Measurements from ENCODE around the gene TEX11. TPM values are rescaled to one million over a fixed set of nuclear protein-coding genes. Genes with fewer than 3 reads are reported as not detected.

The TEX11 gene
- total RNA-seq, 2 experiments from 2014 or later, result not detected

GRCh38 chrX:70505451-70505841, 403.1 kb downstream of the TEX11 start:
- no peak for TF ChIP-seq CTCF (conservative IDR thresholded peaks at IDR 0.05; ENCODE audit: low read length)
- no peak for TF ChIP-seq EZH2phosphoT487 (IDR thresholded peaks at IDR 0.05; ENCODE audit: borderline replicate concordance, low read depth, low read length)
- no peaks in the 10 kb centered on the region for H3K79me2 ChIP-seq (ENCODE audit: insufficient read depth, low read depth, low read length)
- H3K27ac ChIP-seq (ENCODE audit: low read depth, low read length, poor library complexity, severe bottlenecking), result no peak overlapping the region
- BruUV-seq (replicated peaks), result no TSS peak
- no peak for DNase-seq (ENCODE audit: low spot score)
- no peaks in the 10 kb centered on the region for H3K4me1 ChIP-seq (ENCODE audit: insufficient read depth, low read length, poor library complexity, severe bottlenecking)
- ChIA-PET CTCF (ENCODE audit: unreplicated experiment) (no interaction called here), POLR2A (interaction anchor here (1.1 kb wide), 1 partner anchor 27 kb away, joined by 3 read pairs; no protein-coding TSS in a partner anchor)
- no peak overlapping the region for H3K4me3 ChIP-seq (ENCODE audit: low read depth, low read length, poor library complexity, severe bottlenecking)
- H3K4me2 ChIP-seq (ENCODE audit: low read length), result no peak overlapping the region
- H3K9me3 ChIP-seq (ENCODE audit: low read length), result no peaks in the 10 kb centered on the region
- intact Hi-C loops (cut with micrococcal nuclease; ENCODE audit: unreplicated experiment), result no loop called here
- H2AFZ ChIP-seq (ENCODE audit: low read length), result no peak overlapping the region
- H4K20me1 ChIP-seq (ENCODE audit: insufficient read depth, low read length), result no peaks in the 10 kb centered on the region
- no peaks in the 10 kb centered on the region for H3K9me2 ChIP-seq (ENCODE audit: insufficient read depth, low read length)
- no peaks in the 10 kb centered on the region for H3K36me3 ChIP-seq (ENCODE audit: insufficient read depth, low read length)

GRCh38 chrX:70504772-70505450, 403.6 kb downstream of the TEX11 start:
- CTCF ChIA-PET (ENCODE audit: unreplicated experiment), result no interaction called here
- Histone ChIP-seq H3K4me1 (ENCODE audit: insufficient read depth, low read length, poor library complexity, severe bottlenecking) (no peaks in the 10 kb centered on the region), H2AFZ (ENCODE audit: low read length) (no peak overlapping the region), H3K4me3 (ENCODE audit: low read depth, low read length, poor library complexity, severe bottlenecking) (no peak overlapping the region), H3K27ac (ENCODE audit: low read depth, low read length, poor library complexity, severe bottlenecking) (no peak overlapping the region), H3K79me2 (ENCODE audit: insufficient read depth, low read depth, low read length) (no peaks in the 10 kb centered on the region), H3K9me2 (ENCODE audit: insufficient read depth, low read length) (no peaks in the 10 kb centered on the region), H4K20me1 (ENCODE audit: insufficient read depth, low read length) (no peaks in the 10 kb centered on the region), H3K9me3 (ENCODE audit: low read length) (no peaks in the 10 kb centered on the region), H3K4me2 (ENCODE audit: low read length) (no peak overlapping the region), H3K36me3 (ENCODE audit: insufficient read depth, low read length) (no peaks in the 10 kb centered on the region)
- DNase-seq (ENCODE audit: low spot score), result no peak
- BruUV-seq (replicated peaks), result no TSS peak
- TF ChIP-seq CTCF (conservative IDR thresholded peaks at IDR 0.05; ENCODE audit: low read length), result no peak
- no peak for TF ChIP-seq EZH2phosphoT487 (IDR thresholded peaks at IDR 0.05; ENCODE audit: borderline replicate concordance, low read depth, low read length)
- intact Hi-C loops (cut with micrococcal nuclease; ENCODE audit: unreplicated experiment), result no loop called here
- POLR2A ChIA-PET, result interaction anchor here (1.1 kb wide), 1 partner anchor 27 kb away, joined by 3 read pairs; no protein-coding TSS in a partner anchor

GRCh38 chrX:70500826-70501225, 407.7 kb downstream of the TEX11 start:
- Histone ChIP-seq H3K79me2 (ENCODE audit: insufficient read depth, low read depth, low read length) (no peaks in the 10 kb centered on the region), H3K9me2 (ENCODE audit: insufficient read depth, low read length) (no peaks in the 10 kb centered on the region), H3K4me2 (ENCODE audit: low read length) (no peak overlapping the region), H3K9me3 (ENCODE audit: low read length) (no peaks in the 10 kb centered on the region), H3K4me1 (ENCODE audit: insufficient read depth, low read length, poor library complexity, severe bottlenecking) (no peaks in the 10 kb centered on the region), H3K4me3 (ENCODE audit: low read depth, low read length, poor library complexity, severe bottlenecking) (no peak overlapping the region), H3K27ac (ENCODE audit: low read depth, low read length, poor library complexity, severe bottlenecking) (no peak overlapping the region), H2AFZ (ENCODE audit: low read length) (no peak overlapping the region), H3K36me3 (ENCODE audit: insufficient read depth, low read length) (no peaks in the 10 kb centered on the region), H4K20me1 (ENCODE audit: insufficient read depth, low read length) (no peaks in the 10 kb centered on the region)
- BruUV-seq (replicated peaks), result no TSS peak
- ChIA-PET POLR2A (no interaction called here), CTCF (ENCODE audit: unreplicated experiment) (no interaction called here)
- DNase-seq (ENCODE audit: low spot score), result no peak
- TF ChIP-seq CTCF (conservative IDR thresholded peaks at IDR 0.05; ENCODE audit: low read length) (no peak), EZH2phosphoT487 (IDR thresholded peaks at IDR 0.05; ENCODE audit: borderline replicate concordance, low read depth, low read length) (no peak)
- intact Hi-C loops (cut with micrococcal nuclease; ENCODE audit: unreplicated experiment), result no loop called here
